Upper lobe of left lung (tissue), 6 donors: Measurements from ENCODE around the gene SUN1. TPM values are rescaled to one million over a fixed set of nuclear protein-coding genes. Genes with fewer than 3 reads are reported as not detected.

Experiments used
- ATAC-seq, 2 donors: fragments of 200-7000 bp; cut with Tn5 transposase; one replicate each; pipeline ENCODE4 v1.9.1; 2022; ENCODE audit warnings: mild to moderate bottlenecking in 2 of 2, moderate library complexity in 2 of 2; ENCODE audit not compliant: low FRiP score in 2 of 2
- DNase-seq, 2 donors: peaks; one replicate each; pipeline ENCODE4 v3.0.0-alpha.2; 2019 to 2020
- H3K27ac ChIP-seq, 4 donors: fragments of 200-600 bp; sonication (generic); one replicate each; pipeline ENCODE4 v1.5.1; 2016 to 2019
- H3K27me3 ChIP-seq, 4 donors: fragments of 200-600 bp; sonication (generic); one replicate each; pipeline ENCODE4 v1.5.1; 2017 to 2019
- H3K36me3 ChIP-seq, 4 donors: fragments of 200-600 bp; sonication (generic); one replicate each; pipeline ENCODE4 v1.5.1; 2016 to 2019
- H3K4me1 ChIP-seq, 4 donors: fragments of 200-600 bp; sonication (generic); one replicate each; pipeline ENCODE4 v1.5.1; 2018 to 2019
- H3K4me3 ChIP-seq, 4 donors: fragments of 200-600 bp; sonication (generic); one replicate each; pipeline ENCODE4 v1.5.1; 2017 to 2019; ENCODE audit warnings: mild to moderate bottlenecking in 2 of 4, moderate library complexity in 1 of 4
- H3K9me3 ChIP-seq, 4 donors: fragments of 200-600 bp; sonication (generic); one replicate each; pipeline ENCODE4 v1.5.1; 2018 to 2019
- CTCF ChIP-seq, 6 experiments: fragments of 450-650 bp in 4 of 6; fragments of 200-600 bp in 2 of 6; sonication (generic) in 2 of 6; IDR thresholded peaks; one replicate each; pipeline ENCODE4 v1.5.1; 2016 to 2019; ENCODE audit warnings: antibody characterized with exemption in 6 of 6
- EP300 ChIP-seq, 4 donors: sonication (generic); formaldehyde crosslinking; IDR thresholded peaks; one replicate each; pipeline ENCODE4 v1.5.1; 2017; ENCODE audit warnings: antibody characterized with exemption in 4 of 4, control low read depth in 2 of 4
- POLR2A ChIP-seq, 4 donors: fragments of 450-650 bp; IDR thresholded peaks; one replicate each; pipeline ENCODE4 v1.5.1; 2016 to 2017; ENCODE audit warnings: antibody characterized with exemption in 4 of 4, mild to moderate bottlenecking in 2 of 4
- POLR2AphosphoS5 ChIP-seq, 2 donors: sonication (generic); formaldehyde crosslinking; IDR thresholded peaks; one replicate each; pipeline ENCODE4 v1.5.1; 2017; ENCODE audit warnings: antibody characterized with exemption in 2 of 2
- WGBS, 2 donors: methylation state at CpG; one replicate each; pipeline ENCODE4 v1.1.5; 2017 to 2018; 5-methylcytosine and 5-hydroxymethylcytosine counted together
- total RNA-seq, 6 donors: library from RNA; depleted of rRNA in 4 of 6; stranded (reverse); fragments of >200 nt in 4 of 6; gene quantifications; one replicate each; pipeline versions ENCODE4 v1.1.0 to v1.2.1, GENCODE V29; 2016 to 2021
- donor health status: DM: no; HTN: no; CAD: no; lungs with moderate emphysema.
- donor health status: DM: no; HTN: yes; CAD: no; lungs with severe emphysema.

Gene SUN1
- total RNA-seq, 6 donors from 2014 or later, result 107 to 196 (median 127) TPM

DNA sequence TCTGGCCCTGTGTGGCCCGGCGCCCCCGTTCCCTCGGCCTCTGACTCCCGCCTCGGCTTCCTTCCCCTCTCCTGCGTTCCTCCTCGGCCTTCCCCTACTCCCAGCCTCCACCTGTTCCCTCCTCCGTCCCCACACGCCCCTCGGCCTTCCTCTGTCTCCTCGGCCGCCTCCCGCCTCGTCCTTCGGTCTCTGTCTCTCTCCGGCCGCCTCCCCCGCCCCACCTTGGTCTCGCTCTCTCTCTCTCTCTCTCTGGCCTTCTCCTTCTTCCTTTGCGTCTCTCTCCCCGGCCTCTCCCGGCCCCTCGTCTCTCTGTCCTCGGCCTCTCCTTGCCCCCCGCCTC lies 44.7 kb downstream of the SUN1 start:
- ATAC-seq (peak in 1 of 2 donors; percentile 14), DNase-seq (no peak)
- 1% methylated on average over 20 to 25 of the region's 26 CpGs for WGBS, 2 donors
- Histone ChIP-seq H3K27me3 (no peaks in the 10 kb centered on the region), H3K4me1 (peaks cover 29 to 45% (median 37%) of the 10 kb centered on the region in 4 donors), H3K9me3 (peaks cover 0 to 4% (median 0%) of the 10 kb centered on the region in 4 donors), H3K36me3 (peaks cover 6 to 19% (median 9%) of the 10 kb centered on the region in 4 donors), H3K4me3 (peak overlapping the region; percentile 90 to 96 (median 94)), H3K27ac (peak overlapping the region; percentile 83 to 93 (median 90))
- TF ChIP-seq EP300 (IDR thresholded peaks at IDR 0.05), result no peak
- no peak for TF ChIP-seq CTCF (IDR thresholded peaks at IDR 0.05)
- no peak for TF ChIP-seq POLR2A (IDR thresholded peaks at IDR 0.05)
- TF ChIP-seq POLR2AphosphoS5 (IDR thresholded peaks at IDR 0.05), result no peak

- WGBS, 2 donors, result 2 to 37% methylated on average over 18 to 21 of the region's 47 CpGs
- DNase-seq (peak; percentile 52 to 82), ATAC-seq (no peak)
- Histone ChIP-seq H3K27ac (peak overlapping the region; percentile 83 to 93 (median 90)), H3K4me1 (peaks cover 29 to 48% (median 37%) of the 10 kb centered on the region in 4 donors), H3K36me3 (peaks cover 1 to 12% (median 4%) of the 10 kb centered on the region in 4 donors), H3K27me3 (no peaks in the 10 kb centered on the region), H3K9me3 (peaks cover 0 to 4% (median 0%) of the 10 kb centered on the region in 4 donors), H3K4me3 (peak overlapping the region; percentile 90 to 96 (median 94))
- TF ChIP-seq POLR2A (IDR thresholded peaks at IDR 0.05) (no peak), POLR2AphosphoS5 (IDR thresholded peaks at IDR 0.05) (no peak), CTCF (IDR thresholded peaks at IDR 0.05) (no peak), EP300 (IDR thresholded peaks at IDR 0.05) (no peak)
These were observed 45.3 kb downstream of the SUN1 start for GRCh38 chr7:877312-878232.

- WGBS, 2 donors, result 80 to 81% methylated on average over 15 of the region's 15 CpGs
- Histone ChIP-seq H3K4me1 (peaks cover 24 to 47% (median 30%) of the 10 kb centered on the region in 4 donors), H3K27ac (no peak overlapping the region), H3K36me3 (peaks cover 0 to 9% (median 0%) of the 10 kb centered on the region in 4 donors), H3K4me3 (no peak overlapping the region), H3K27me3 (no peaks in the 10 kb centered on the region), H3K9me3 (peaks cover 0 to 4% (median 0%) of the 10 kb centered on the region in 4 donors)
- peak in 1 of 2 donors; percentile 87 for DNase-seq
- TF ChIP-seq POLR2A (IDR thresholded peaks at IDR 0.05) (no peak), CTCF (IDR thresholded peaks at IDR 0.05) (no peak), EP300 (IDR thresholded peaks at IDR 0.05) (no peak), POLR2AphosphoS5 (IDR thresholded peaks at IDR 0.05) (no peak)
- ATAC-seq, result no peak
These were observed 46.8 kb downstream of the SUN1 start for GRCh38 chr7:879093-879492.

DNA sequence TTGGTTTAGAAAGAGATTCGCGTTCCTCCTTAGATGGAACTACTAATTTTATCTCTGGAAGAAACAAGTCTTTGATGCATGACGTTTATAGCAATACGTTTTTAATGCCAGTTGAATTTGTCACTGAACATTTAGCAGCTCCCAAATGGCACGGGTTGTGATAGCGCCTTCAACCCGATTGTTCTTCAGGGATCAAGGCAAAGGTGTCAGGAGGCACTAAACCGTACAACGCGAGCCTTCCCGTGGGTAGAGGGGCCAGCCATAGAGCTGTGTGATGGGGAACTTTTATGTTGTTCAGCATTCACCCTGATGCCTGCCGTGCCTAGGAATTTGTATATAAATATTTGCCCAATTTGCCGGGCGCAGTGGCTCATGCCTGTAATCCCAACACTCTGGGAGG lies 47.4 kb downstream of the SUN1 start:
- ATAC-seq, result no peak
- H3K4me1 ChIP-seq, result peaks cover 23 to 44% (median 30%) of the 10 kb centered on the region in 4 donors
- peaks cover 0 to 9% (median 0%) of the 10 kb centered on the region in 4 donors for H3K36me3 ChIP-seq
- no peak for DNase-seq
- H3K9me3 ChIP-seq, result peaks cover 0 to 4% (median 0%) of the 10 kb centered on the region in 4 donors
- WGBS, 2 donors, result 85 to 90% methylated on average over 14 of the region's 14 CpGs
- TF ChIP-seq CTCF (IDR thresholded peaks at IDR 0.05) (no peak), POLR2A (IDR thresholded peaks at IDR 0.05) (no peak), EP300 (IDR thresholded peaks at IDR 0.05) (no peak), POLR2AphosphoS5 (IDR thresholded peaks at IDR 0.05) (no peak)
- H3K27ac ChIP-seq, result no peak overlapping the region
- H3K4me3 ChIP-seq, result no peak overlapping the region
- no peaks in the 10 kb centered on the region for H3K27me3 ChIP-seq
